Stomach smooth muscle (tissue), 2 donors: ENCODE results near the gene MAML2.

Source experiments
- H3K27ac ChIP-seq: one replicate; pipeline ENCODE4 v1.7.0; 2013; ENCODE audit warnings: mild to moderate bottlenecking, low read length, inconsistent platforms
- H3K27me3 ChIP-seq, 2 donors: one replicate each; pipeline ENCODE4 v1.7.0; 2013; ENCODE audit warnings: low read length in 2 of 2; ENCODE audit not compliant: insufficient read depth in 2 of 2, control insufficient read depth in 1 of 2
- H3K36me3 ChIP-seq, 2 donors: one replicate each; pipeline ENCODE4 v1.7.0; 2013; ENCODE audit warnings: low read length in 2 of 2; ENCODE audit not compliant: control insufficient read depth in 2 of 2, insufficient read depth in 2 of 2
- H3K4me1 ChIP-seq: one replicate; pipeline ENCODE4 v1.7.0; 2013; ENCODE audit warnings: low read length; ENCODE audit not compliant: control insufficient read depth, insufficient read depth
- H3K4me3 ChIP-seq, 2 donors: one replicate each; pipeline ENCODE4 v1.7.0; 2013; ENCODE audit warnings: low read length in 2 of 2
- H3K9ac ChIP-seq, 2 donors: one replicate each; pipeline ENCODE4 v1.7.0; 2013; ENCODE audit warnings: low read length in 2 of 2, mild to moderate bottlenecking in 1 of 2
- H3K9me3 ChIP-seq, 2 donors: one replicate each; pipeline ENCODE4 v1.7.0; 2013; ENCODE audit warnings: low read length in 2 of 2; ENCODE audit not compliant: control insufficient read depth in 2 of 2
- donor health status: healthy.
- donor health status: Pancreatic carcinoma.

Gene MAML2

GRCh38 chr11:96143041-96143521 lies 199.9 kb downstream of the MAML2 start:
- Histone ChIP-seq H3K4me1 (no peaks in the 10 kb centered on the region), H3K9ac (no peak overlapping the region), H3K4me3 (no peak overlapping the region), H3K36me3 (no peaks in the 10 kb centered on the region), H3K9me3 (no peaks in the 10 kb centered on the region), H3K27me3 (no peaks in the 10 kb centered on the region), H3K27ac (no peak overlapping the region)

GRCh38 chr11:96141626-96142025 lies 201.4 kb downstream of the MAML2 start:
- H3K9ac ChIP-seq, result no peak overlapping the region
- no peak overlapping the region for H3K27ac ChIP-seq
- H3K9me3 ChIP-seq, result no peaks in the 10 kb centered on the region
- no peaks in the 10 kb centered on the region for H3K36me3 ChIP-seq
- H3K4me1 ChIP-seq, result no peaks in the 10 kb centered on the region
- H3K4me3 ChIP-seq, result no peak overlapping the region
- no peaks in the 10 kb centered on the region for H3K27me3 ChIP-seq

GRCh38 chr11:96139691-96140090 lies 203.3 kb downstream of the MAML2 start:
- H3K4me1 ChIP-seq, result no peaks in the 10 kb centered on the region
- H3K36me3 ChIP-seq, result no peaks in the 10 kb centered on the region
- no peaks in the 10 kb centered on the region for H3K27me3 ChIP-seq
- H3K9ac ChIP-seq, result no peak overlapping the region
- no peak overlapping the region for H3K27ac ChIP-seq
- no peaks in the 10 kb centered on the region for H3K9me3 ChIP-seq
- H3K4me3 ChIP-seq, result no peak overlapping the region

- no peaks in the 10 kb centered on the region for H3K4me1 ChIP-seq
- no peak overlapping the region for H3K4me3 ChIP-seq
- no peak overlapping the region for H3K9ac ChIP-seq
- H3K9me3 ChIP-seq, result no peaks in the 10 kb centered on the region
- no peaks in the 10 kb centered on the region for H3K27me3 ChIP-seq
- no peaks in the 10 kb centered on the region for H3K36me3 ChIP-seq
- H3K27ac ChIP-seq, result no peak overlapping the region
Measured at GRCh38 chr11:96137373-96137772, 205.6 kb downstream of the MAML2 start.

- Histone ChIP-seq H3K4me3 (no peak overlapping the region), H3K9ac (no peak overlapping the region), H3K9me3 (no peaks in the 10 kb centered on the region), H3K36me3 (no peaks in the 10 kb centered on the region), H3K27ac (no peak overlapping the region), H3K4me1 (no peaks in the 10 kb centered on the region), H3K27me3 (no peaks in the 10 kb centered on the region)
Measured at GRCh38 chr11:96136613-96137298, 206.2 kb downstream of the MAML2 start.

GRCh38 chr11:96134602-96135001 lies 208.4 kb downstream of the MAML2 start:
- Histone ChIP-seq H3K27me3 (no peaks in the 10 kb centered on the region), H3K4me1 (no peaks in the 10 kb centered on the region), H3K9me3 (no peaks in the 10 kb centered on the region), H3K9ac (no peak overlapping the region), H3K4me3 (no peak overlapping the region), H3K36me3 (no peaks in the 10 kb centered on the region), H3K27ac (no peak overlapping the region)

- H3K27me3 ChIP-seq, result no peaks in the 10 kb centered on the region
- H3K4me1 ChIP-seq, result no peaks in the 10 kb centered on the region
- no peak overlapping the region for H3K9ac ChIP-seq
- H3K4me3 ChIP-seq, result no peak overlapping the region
- H3K27ac ChIP-seq, result no peak overlapping the region
- H3K36me3 ChIP-seq, result no peaks in the 10 kb centered on the region
- no peaks in the 10 kb centered on the region for H3K9me3 ChIP-seq
Measured at GRCh38 chr11:96132437-96132836, 210.6 kb downstream of the MAML2 start.

GRCh38 chr11:96130061-96130620 lies 212.9 kb downstream of the MAML2 start:
- Histone ChIP-seq H3K27ac (no peak overlapping the region), H3K9me3 (no peaks in the 10 kb centered on the region), H3K36me3 (no peaks in the 10 kb centered on the region), H3K4me1 (no peaks in the 10 kb centered on the region), H3K27me3 (no peaks in the 10 kb centered on the region), H3K4me3 (no peak overlapping the region), H3K9ac (no peak overlapping the region)

GRCh38 chr11:96127596-96127959 lies 215.4 kb downstream of the MAML2 start:
- H3K27ac ChIP-seq, result no peak overlapping the region
- H3K9me3 ChIP-seq, result no peaks in the 10 kb centered on the region
- no peak overlapping the region for H3K4me3 ChIP-seq
- H3K36me3 ChIP-seq, result no peaks in the 10 kb centered on the region
- H3K4me1 ChIP-seq, result no peaks in the 10 kb centered on the region
- H3K9ac ChIP-seq, result no peak overlapping the region
- no peaks in the 10 kb centered on the region for H3K27me3 ChIP-seq

- H3K4me1 ChIP-seq, result no peaks in the 10 kb centered on the region
- H3K27ac ChIP-seq, result no peak overlapping the region
- H3K27me3 ChIP-seq, result no peaks in the 10 kb centered on the region
- no peak overlapping the region for H3K4me3 ChIP-seq
- no peaks in the 10 kb centered on the region for H3K36me3 ChIP-seq
- no peaks in the 10 kb centered on the region for H3K9me3 ChIP-seq
- H3K9ac ChIP-seq, result no peak overlapping the region
Measured at GRCh38 chr11:96126917-96127595, 215.9 kb downstream of the MAML2 start.

GRCh38 chr11:96125400-96125799 lies 217.6 kb downstream of the MAML2 start:
- Histone ChIP-seq H3K9ac (no peak overlapping the region), H3K9me3 (no peaks in the 10 kb centered on the region), H3K4me1 (no peaks in the 10 kb centered on the region), H3K36me3 (no peaks in the 10 kb centered on the region), H3K27me3 (no peaks in the 10 kb centered on the region), H3K4me3 (no peak overlapping the region), H3K27ac (no peak overlapping the region)
